GDM1 (cell line): ENCODE data around the gene AKAP9.
"Not testable (repeated sequence)": the region's sequence is repeated elsewhere in the genome, so short reads cannot be mapped to it uniquely, and the experiment has no call there.

Experiments used
- DNase-seq: peaks from one replicate; lab custom pipeline; 2025; lab: John Stamatoyannopoulos, UW

Gene AKAP9

DNA sequence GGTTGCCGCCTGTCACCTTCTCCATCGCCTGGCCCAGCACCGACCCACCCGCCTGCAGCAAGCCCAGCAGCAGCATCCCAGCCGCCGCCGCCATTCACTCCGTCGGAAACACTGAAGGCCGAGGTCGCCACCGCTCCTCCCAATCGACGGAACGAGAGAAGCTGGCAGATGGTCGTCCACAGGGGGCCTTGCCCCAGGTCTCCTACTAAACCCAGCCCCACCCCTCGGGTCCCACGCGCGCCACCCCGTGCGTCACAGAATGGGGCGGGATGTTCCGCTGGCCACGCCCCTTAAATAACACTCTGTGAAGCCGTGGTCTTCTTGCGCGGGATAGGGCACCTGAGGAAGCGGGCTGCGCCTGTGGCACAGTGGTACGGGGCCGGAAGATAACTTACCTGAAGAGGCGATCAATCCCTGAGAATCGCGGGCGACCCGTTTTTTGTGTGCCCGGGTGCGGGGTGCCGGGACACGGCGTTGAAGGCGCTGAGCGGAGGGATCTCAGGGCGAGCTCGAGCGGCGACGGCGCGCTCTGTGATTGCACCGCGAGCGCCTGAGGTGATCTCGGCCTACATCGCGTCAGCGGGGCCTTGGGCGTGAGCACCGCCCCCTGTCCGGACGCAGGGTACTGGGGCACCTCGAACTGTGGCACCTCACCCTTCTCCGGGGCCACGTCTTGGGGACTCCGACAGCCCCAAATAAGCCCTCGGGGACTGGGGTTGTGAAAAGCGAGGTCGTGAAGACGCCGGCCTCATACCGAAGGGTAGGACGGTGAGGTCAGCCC is 193.8 kb downstream of the AKAP9 start, which contains the start of gene CYP51A1:
TSS of gene CYP51A1 (minus strand) at position 207 of the 781 bp plus-strand sequence. CDS start at position 94, 113 bp downstream.
- DNase-seq, result peak; percentile 90

DNA sequence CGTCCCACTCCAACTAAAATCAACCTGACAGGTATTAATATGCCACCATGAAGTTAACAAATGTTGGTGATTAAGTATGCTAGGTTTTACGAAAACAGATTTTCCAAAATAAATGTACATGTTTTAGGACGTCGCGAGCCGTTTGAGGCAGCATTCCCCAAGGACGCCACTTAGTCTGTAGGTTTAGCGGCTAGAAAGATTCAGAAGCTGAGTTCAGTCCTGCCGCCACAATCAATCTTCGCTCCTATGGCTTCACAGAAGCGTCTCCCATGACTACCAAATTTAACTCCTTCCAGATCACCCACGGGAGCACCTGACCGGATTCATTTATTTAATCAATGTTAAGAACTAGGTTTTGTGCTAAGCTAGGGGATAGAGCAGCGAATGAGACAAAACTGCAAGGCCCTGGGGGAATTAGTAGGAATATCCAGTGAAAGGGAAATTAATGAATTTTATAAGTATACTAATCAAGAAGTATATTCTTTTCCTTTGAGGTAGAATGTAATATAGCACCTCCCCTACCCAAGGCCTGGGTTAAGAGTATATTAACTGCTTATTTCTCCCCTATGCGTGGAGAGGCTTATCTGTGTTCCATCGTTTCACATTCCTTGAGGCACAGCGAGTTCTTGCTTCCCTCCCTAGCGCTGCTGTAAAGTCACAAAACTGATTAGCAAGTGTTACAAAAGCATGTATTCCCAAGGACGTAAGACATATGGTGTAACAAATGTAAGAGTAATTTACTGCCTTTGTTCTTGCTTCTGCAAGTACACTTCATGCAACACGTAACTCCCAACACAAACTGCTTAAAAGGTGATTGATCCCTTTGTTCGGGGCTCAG is 194.6 kb downstream of the AKAP9 start:
- DNase-seq, result no peak

DNA sequence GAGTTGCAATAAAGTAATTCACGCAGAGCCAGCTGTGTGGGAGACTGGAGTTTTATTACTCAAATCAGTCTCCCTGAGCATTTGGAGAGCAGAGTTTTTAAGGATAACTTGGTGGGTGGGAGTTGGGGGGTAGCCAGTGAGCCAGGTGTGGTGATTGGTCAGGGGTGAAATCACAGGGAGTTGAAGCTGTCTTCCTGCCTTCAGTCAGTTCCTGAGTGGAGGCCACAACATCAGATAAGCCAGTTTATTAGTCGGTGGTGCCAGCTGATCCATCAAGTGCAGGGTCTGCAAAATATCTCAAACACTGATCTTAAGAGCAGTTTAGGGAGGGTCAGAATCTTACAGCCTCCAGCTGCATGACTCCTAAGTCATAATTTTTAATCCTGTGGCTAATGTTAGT is 196.9 kb downstream of the AKAP9 start:
- no peak for DNase-seq

DNA sequence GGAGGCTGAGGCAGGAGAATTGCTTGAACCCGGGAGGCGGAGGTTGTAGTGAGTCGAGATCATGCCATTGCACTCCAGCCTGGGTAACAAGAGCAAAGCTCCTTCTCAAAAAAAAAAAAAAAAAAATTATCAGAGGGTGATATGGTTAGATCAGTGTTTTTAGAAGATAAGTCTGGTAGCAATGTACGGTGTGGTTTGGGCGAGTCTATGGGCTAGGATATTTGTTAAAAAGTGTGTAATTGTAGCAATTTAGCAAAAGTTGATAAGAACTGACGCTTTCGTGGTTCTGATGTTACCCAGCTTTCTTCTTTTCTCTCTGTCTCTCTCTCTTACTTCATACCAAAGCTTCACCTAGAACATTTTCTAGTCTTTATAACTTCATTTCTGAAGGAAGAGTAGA is 200.5 kb downstream of the AKAP9 start:
- DNase-seq, result no peak

DNA sequence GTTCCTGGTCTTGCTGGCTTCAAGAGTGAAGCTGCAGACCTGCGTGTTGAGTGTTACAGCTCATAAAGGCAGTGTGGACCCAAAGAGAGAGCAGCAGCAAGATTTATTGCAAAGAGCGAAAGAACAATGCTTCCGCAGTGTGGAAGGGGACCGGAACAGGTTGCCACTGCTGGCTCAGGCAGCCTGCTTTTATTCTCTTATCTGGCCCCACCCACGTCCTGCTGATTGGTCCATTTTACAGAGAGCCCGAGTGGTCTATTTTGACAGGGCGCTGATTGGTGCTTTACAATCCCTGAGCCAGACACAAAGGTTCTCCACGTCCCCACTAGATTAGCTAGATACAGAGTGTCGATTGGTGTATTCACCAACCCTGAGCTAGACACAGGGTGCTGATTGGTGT is 202.1 kb downstream of the AKAP9 start:
- not testable (repeated sequence) for DNase-seq

DNA sequence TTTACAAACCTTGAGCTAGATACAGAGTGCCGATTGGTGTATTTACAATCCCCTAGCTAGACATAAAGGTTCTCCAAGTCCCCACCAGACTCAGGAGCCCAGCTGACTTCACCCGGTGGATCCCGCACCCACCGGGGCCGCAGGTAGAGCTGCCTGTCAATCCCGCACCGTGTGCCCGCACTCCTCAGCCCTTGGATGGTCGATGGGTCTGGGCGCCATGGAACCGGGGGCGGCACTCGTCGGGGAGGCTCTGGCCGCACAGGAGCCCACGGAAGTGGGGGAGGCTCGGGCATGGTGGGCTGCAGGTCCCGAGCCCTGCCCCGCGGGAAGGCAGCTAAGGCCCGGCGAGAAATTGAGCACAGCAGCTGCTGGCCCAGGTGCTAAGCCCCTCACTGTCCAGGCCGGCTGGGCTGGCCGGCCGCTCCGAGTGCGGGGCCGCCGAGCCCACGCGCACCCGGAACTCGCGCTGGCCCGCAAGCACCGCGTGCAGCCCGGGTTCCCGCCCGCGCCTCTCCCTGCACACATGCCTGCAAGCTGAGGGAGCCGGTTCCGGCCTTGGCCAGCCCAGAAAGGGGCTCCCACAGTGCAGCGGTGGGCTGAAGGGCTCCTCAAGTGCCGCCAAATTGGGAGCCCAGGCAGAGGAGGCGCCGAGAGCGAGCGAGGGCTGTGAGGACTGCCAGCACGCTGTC is 202.7 kb downstream of the AKAP9 start:
- not testable (repeated sequence) for DNase-seq

DNA sequence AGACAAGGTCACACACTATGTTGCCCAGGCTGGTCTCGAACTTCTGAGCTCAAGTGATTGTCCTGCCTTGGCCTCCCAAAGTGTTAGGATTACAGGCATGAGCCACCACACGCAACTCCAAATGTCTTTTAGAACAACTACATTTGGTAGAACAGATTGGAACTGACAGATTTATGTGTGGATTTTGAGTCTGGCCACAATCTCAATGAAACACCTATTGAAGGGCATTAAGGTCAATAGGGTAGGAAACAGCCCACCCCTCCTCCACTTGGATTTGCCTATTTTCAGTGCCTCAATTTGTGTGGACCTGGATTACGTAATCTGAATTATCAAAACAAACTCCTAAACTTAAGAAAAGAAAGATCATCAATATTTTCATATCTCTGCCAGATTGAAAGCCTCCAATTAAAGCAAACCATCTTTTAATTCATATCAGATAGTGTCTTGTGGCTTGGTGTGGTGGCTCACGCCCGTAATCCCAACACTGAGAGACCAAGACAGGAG is 209.1 kb downstream of the AKAP9 start:
- no peak for DNase-seq

DNA sequence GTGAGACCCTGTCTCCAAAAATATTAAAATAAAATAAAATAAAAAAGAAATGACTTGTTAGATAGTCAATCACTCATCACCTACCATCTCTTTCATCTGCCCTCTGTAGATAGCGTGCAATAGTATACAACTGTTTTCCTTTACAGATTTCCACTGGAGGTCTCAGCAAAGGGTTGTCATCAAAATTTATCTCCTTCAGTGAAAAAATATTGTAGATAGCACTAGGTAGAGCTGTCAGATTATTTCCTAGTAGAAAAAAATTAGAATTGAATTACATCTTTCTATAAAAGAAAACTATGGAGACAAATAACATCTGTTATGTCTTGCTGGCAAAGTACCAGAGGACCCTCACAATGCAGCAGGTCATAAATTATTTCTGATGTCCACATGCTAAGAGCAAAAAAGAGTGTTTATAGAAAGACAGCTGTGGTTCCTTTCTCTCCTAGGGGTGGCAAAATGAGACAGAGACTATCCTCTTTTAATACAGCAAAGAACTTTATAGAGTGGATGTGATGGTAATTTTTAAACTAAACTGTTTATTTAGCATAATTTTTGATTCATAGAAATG is 209.9 kb downstream of the AKAP9 start:
- DNase-seq, result no peak

DNA sequence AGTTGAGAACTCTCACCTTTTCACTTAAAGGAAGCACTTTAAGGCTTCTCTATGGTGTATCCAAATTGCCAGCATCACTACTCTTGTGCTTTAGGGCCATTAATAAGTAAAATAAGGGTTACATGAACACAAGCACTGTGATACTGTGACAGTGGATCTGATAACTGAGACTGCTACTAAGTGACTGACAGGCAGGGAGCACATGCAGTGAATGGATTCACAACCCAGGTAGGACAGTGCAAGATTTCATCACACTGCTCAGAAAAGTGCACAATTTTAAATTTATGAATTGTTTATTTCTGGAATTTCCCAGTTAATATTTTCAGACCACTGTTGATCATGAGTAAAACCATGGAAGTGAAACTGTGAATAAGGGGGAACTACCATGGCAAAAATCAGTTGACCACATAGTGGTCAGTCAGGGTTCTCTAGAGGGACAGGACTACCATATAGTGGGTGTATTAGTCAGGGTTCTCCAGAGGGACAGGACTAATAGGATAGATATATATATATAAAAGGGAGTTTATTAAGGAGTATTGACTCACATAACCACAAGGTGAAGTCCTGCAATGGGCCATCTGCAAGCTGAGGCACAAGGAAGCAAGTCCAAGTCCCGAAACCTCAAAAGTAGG is 214.6 kb downstream of the AKAP9 start:
- DNase-seq, result no peak

DNA sequence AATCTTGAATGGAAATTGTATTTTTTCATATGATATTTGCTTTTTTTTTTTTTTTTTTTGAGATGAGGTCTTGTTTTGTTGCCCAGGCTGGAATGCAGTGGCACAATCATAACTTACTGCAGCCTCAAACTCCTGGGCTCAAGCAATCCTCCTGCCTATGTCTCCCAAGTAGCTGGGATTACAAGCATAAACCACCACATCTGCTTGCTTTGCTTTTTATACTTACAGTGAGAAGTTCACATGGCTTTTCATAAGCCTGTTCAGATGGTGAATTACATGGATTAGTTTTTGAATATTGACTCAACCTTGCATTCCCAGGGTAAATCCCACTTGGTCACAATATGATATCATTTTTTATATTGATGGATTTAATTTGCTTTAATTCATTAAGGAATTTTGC is 216.3 kb downstream of the AKAP9 start:
- DNase-seq, result no peak

DNA sequence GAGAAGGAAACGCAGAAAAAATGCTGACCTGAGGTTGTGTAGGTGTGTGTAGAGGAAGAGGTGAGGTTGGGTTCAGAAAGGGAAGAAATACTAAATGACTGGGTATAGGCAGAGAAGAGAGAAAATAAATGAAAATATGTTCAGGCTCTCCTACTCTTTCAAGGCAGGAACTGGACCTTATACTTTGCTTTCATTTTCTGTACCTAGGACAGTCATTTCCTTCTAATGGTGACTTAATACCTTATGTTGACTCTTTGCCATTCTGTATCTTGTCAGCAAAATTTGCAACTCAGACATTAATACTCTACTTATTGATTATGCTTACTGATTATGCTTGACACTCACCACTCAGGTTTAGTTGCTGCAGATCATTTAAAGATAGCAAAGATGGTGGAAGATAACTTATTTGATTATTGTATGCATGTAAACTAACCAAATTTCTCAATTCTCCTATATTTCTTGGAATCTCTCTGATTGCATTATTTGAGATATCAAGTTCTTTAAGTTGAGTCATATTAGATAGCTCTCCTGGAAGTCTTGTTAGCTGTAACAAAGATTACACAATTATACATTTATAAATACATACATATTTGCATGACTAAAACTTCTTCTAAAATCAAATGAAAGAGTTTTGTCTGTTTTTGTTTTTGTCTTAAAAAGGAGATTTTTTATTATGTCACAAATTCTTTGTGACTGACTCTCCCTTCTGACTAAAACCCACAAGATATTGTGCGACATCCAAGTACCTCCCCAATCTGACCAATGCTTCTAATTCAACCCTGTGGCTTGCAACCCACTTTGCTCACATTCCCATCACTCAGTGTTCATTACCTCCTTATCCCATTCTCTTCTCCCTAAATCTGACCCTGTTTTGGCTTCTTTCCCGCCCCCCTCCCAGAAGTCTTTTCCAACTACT is 218.3 kb downstream of the AKAP9 start:
- no peak for DNase-seq
